HepG2 (cell line): ENCODE measurements around the gene RSPRY1. TPM values are rescaled to one million over a fixed set of nuclear protein-coding genes. Genes with fewer than 3 reads are reported as not detected.

Experiments used
- AGO1 ChIP-seq: fragments of 200-400 bp; formaldehyde crosslinking; IDR thresholded peaks from 2 replicates; pipeline ENCODE4 v1.6.1; 2017; ENCODE audit warnings: mild to moderate bottlenecking, low read depth, low read length, moderate library complexity; ENCODE audit not compliant: poor library complexity, severe bottlenecking
- AHR ChIP-seq: IDR thresholded peaks from 2 replicates; pipeline ENCODE4 v1.6.1; 2018; ENCODE audit warnings: missing genetic modification reagents, missing compliant biosample characterization
- GZF1 ChIP-seq: sonication (generic); formaldehyde crosslinking; IDR thresholded peaks from 2 replicates; pipeline ENCODE4 v1.5.1; 2020; ENCODE audit warnings: mild to moderate bottlenecking, missing genetic modification reagents
- HOXA3 ChIP-seq: sonication (generic); formaldehyde crosslinking; IDR thresholded peaks from 2 replicates; pipeline ENCODE4 v1.5.0; 2020; ENCODE audit warnings: missing genetic modification reagents
- KAT8 ChIP-seq: IDR thresholded peaks from 2 replicates; pipeline ENCODE4 v1.6.1; 2016; ENCODE audit warnings: missing genetic modification reagents, missing compliant biosample characterization
- KLF9 ChIP-seq: IDR thresholded peaks from 2 replicates; pipeline ENCODE4 v1.6.1; 2016; ENCODE audit warnings: low read depth
- MYNN ChIP-seq: sonication (generic); formaldehyde crosslinking; IDR thresholded peaks from 2 replicates; pipeline ENCODE4 v1.4.0; 2020; ENCODE audit warnings: mild to moderate bottlenecking, low read depth, missing genetic modification reagents
- NFATC3 ChIP-seq: sonication (generic); formaldehyde crosslinking; IDR thresholded peaks from 2 replicates; pipeline ENCODE4 v1.5.1; 2020; ENCODE audit warnings: mild to moderate bottlenecking, missing genetic modification reagents
- NPAS2 ChIP-seq: sonication (generic); formaldehyde crosslinking; IDR thresholded peaks from 2 replicates; pipeline ENCODE4 v1.8.0; 2022; ENCODE audit warnings: mild to moderate bottlenecking, missing genetic modification reagents, borderline replicate concordance
- NR2F1 ChIP-seq, 2 experiments: fragments of 450-650 bp in 1 of 2; formaldehyde crosslinking in 1 of 2; IDR thresholded peaks; 2 replicates each; pipeline versions ENCODE4 v1.5.0 to v1.6.1; 2016 to 2020; ENCODE audit warnings: mild to moderate bottlenecking in 1 of 2, missing compliant biosample characterization in 1 of 2, missing genetic modification reagents in 1 of 2, moderate library complexity in 1 of 2
- RNF2 ChIP-seq: fragments of 450-650 bp; conservative IDR thresholded peaks from 2 replicates; pipeline ENCODE4 v1.6.1; 2016; ENCODE audit warnings: low read depth
- ZFYVE20 ChIP-seq: sonication (generic); formaldehyde crosslinking; IDR thresholded peaks from 2 replicates; pipeline ENCODE4 v1.8.0; 2023; ENCODE audit warnings: low read depth, mild to moderate bottlenecking, moderate library complexity, missing genetic modification reagents, borderline replicate concordance
- ZNF510 ChIP-seq: sonication (generic); formaldehyde crosslinking; IDR thresholded peaks from 2 replicates; pipeline ENCODE4 v1.4.0; 2020; ENCODE audit warnings: low read depth, mild to moderate bottlenecking, missing genetic modification reagents
- ZNF550 ChIP-seq: sonication (generic); formaldehyde crosslinking; IDR thresholded peaks from 2 replicates; pipeline ENCODE4 v1.4.0; 2020; ENCODE audit warnings: mild to moderate bottlenecking, missing genetic modification reagents, borderline replicate concordance
- ZNF749 ChIP-seq: sonication (generic); formaldehyde crosslinking; IDR thresholded peaks from 2 replicates; pipeline ENCODE4 v1.8.0; 2022; ENCODE audit warnings: mild to moderate bottlenecking, missing genetic modification reagents, moderate library complexity, borderline replicate concordance
- ZNF879 ChIP-seq: sonication (generic); formaldehyde crosslinking; IDR thresholded peaks from 2 replicates; pipeline ENCODE4 v1.8.1; 2023; ENCODE audit warnings: missing genetic modification reagents
- polyA plus RNA-seq, 8 experiments: library from polyadenylated mRNA; depleted of rRNA in 3 of 8; stranded (reverse) in 7 of 8; unstranded in 1 of 8; fragments of >200 nt; fragmentation: Illumina TruSeq in 4 of 8; extraction: Trizol in 4 of 8; gene quantifications; 2 replicates each; pipeline versions ENCODE4 v1.2.1 to v1.2.3, GENCODE V29; 2011 to 2016; ENCODE audit warnings: low read depth in 4 of 8, missing spikeins in 1 of 8, mixed read lengths in 1 of 8; ENCODE audit not compliant: insufficient read depth in 1 of 8
- total RNA-seq, 5 experiments: library from RNA; depleted of rRNA; stranded (reverse); fragments of >200 nt; fragmentation: Illumina TruSeq; extraction: Trizol; gene quantifications; 2 replicates each; pipeline ENCODE4 v1.2.3, GENCODE V29; 2016; ENCODE audit warnings: low read depth in 1 of 5
- TF ChIP-seq, protein P1 (sequence below): IDR thresholded peaks from 2 replicates; pipeline ENCODE4 v1.6.1; 2016; ENCODE audit warnings: mild to moderate bottlenecking
- TF ChIP-seq, protein P2 (sequence below): sonication (generic); formaldehyde crosslinking; IDR thresholded peaks from 2 replicates; pipeline ENCODE4 v1.8.1; 2023; ENCODE audit warnings: mild to moderate bottlenecking, missing genetic modification reagents
- TF ChIP-seq, protein P3 (sequence below): sonication (generic); formaldehyde crosslinking; IDR thresholded peaks from 2 replicates; pipeline ENCODE4 v1.8.0; 2023; ENCODE audit warnings: mild to moderate bottlenecking, missing genetic modification reagents
- TF ChIP-seq, protein P4 (sequence below): IDR thresholded peaks from 2 replicates; pipeline ENCODE4 v1.4.0; 2020; ENCODE audit warnings: mild to moderate bottlenecking, missing genetic modification reagents
- TF ChIP-seq, protein P5 (sequence below): sonication (generic); formaldehyde crosslinking; IDR thresholded peaks from 2 replicates; pipeline ENCODE4 v1.5.0; 2020; ENCODE audit warnings: missing genetic modification reagents

RSPRY1 gene
- total and polyA plus RNA-seq, 2 of the 13 experiments (the other 11 are each of a cell fraction or from before 2014, with no cell fraction given) = 53.4 to 61.0 TPM

DNA sequence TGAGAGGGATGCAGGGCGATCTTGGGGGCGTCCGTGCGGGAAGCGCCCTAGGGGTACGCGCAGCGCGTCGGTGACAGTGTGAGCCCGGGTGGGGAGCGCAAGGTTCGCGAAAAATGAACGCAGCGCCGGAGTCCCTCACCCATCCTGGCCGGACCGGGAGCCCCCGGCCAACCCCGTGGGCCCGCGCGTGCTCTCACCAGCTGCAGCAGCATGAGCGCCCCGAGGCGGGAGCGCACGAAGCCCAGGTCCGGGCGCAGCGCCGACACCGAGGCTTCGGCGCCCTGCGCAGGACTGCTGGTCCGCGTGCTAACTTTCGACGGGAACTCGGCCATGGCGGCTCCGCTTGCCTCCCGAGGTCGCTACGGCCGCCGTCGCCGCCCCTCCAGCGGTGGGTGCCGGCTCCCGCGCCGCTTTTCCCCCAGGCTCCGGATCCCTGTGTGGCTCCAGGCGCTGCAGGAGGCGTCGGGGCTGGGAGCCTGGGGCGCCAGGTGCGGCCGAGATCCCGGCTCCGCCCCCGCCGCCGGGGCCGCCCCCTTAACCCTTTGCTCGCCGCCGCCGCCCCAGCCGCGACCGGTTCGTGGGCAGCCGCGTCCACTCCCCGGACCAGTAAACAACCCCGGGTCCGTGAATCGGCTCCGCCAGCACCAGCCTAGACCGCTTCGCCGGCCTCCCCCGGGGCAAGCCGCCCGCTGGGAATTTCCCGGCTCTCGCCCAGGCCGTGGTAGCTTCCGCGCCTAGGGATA is 98.3 kb downstream of the RSPRY1 start, which contains the start of gene PLLP (continued):
- TF ChIP-seq, protein P1, sequence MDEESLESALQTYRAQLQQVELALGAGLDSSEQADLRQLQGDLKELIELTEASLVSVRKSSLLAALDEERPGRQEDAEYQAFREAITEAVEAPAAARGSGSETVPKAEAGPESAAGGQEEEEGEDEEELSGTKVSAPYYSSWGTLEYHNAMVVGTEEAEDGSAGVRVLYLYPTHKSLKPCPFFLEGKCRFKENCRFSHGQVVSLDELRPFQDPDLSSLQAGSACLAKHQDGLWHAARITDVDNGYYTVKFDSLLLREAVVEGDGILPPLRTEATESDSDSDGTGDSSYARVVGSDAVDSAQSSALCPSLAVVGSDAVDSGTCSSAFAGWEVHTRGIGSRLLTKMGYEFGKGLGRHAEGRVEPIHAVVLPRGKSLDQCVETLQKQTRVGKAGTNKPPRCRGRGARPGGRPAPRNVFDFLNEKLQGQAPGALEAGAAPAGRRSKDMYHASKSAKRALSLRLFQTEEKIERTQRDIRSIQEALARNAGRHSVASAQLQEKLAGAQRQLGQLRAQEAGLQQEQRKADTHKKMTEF (CRISPR knock-in tag) = peak; percentile 96
- TF ChIP-seq ZNF550 (CRISPR knock-in tag) (peak; percentile 67; the same call in 1 of the 2 replicates), NPAS2 (CRISPR knock-in tag) (peak; percentile 93; the same call in 1 of the 2 replicates), MYNN (CRISPR knock-in tag) (no peak), NFATC3 (CRISPR knock-in tag) (peak; percentile 79; the same call in 1 of the 2 replicates), KAT8 (peak; percentile 60), GZF1 (CRISPR knock-in tag) (peak; percentile 79), NR2F1 (CRISPR knock-in tag; IDR thresholded peaks at IDR 0.05) (no peak), ZFYVE20 (CRISPR knock-in tag) (peak; percentile 98), AHR (0 out of 2 replicates have a peak, but pooled peaks have one; percentile 67), ZNF879 (CRISPR knock-in tag) (peak; percentile 98), AGO1 (peak; percentile 32), RNF2 (peak; percentile 99), KLF9 (peak; percentile 93), ZNF749 (CRISPR knock-in tag) (peak; percentile 94; the same call in 1 of the 2 replicates), ZNF510 (CRISPR knock-in tag) (peak; percentile 98; the same call in 1 of the 2 replicates), HOXA3 (peak; percentile 85)
- TF ChIP-seq, protein P2, sequence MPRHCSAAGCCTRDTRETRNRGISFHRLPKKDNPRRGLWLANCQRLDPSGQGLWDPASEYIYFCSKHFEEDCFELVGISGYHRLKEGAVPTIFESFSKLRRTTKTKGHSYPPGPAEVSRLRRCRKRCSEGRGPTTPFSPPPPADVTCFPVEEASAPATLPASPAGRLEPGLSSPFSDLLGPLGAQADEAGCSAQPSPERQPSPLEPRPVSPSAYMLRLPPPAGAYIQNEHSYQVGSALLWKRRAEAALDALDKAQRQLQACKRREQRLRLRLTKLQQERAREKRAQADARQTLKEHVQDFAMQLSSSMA = peak; percentile 97; the same call in 1 of the 2 replicates
- TF ChIP-seq, protein P3, sequence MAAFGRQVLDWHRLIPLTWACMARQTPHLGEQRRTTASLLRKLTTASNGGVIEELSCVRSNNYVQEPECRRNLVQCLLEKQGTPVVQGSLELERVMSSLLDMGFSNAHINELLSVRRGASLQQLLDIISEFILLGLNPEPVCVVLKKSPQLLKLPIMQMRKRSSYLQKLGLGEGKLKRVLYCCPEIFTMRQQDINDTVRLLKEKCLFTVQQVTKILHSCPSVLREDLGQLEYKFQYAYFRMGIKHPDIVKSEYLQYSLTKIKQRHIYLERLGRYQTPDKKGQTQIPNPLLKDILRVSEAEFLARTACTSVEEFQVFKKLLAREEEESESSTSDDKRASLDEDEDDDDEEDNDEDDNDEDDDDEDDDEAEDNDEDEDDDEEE (CRISPR knock-in tag) = peak; percentile 95
- TF ChIP-seq, protein P4, sequence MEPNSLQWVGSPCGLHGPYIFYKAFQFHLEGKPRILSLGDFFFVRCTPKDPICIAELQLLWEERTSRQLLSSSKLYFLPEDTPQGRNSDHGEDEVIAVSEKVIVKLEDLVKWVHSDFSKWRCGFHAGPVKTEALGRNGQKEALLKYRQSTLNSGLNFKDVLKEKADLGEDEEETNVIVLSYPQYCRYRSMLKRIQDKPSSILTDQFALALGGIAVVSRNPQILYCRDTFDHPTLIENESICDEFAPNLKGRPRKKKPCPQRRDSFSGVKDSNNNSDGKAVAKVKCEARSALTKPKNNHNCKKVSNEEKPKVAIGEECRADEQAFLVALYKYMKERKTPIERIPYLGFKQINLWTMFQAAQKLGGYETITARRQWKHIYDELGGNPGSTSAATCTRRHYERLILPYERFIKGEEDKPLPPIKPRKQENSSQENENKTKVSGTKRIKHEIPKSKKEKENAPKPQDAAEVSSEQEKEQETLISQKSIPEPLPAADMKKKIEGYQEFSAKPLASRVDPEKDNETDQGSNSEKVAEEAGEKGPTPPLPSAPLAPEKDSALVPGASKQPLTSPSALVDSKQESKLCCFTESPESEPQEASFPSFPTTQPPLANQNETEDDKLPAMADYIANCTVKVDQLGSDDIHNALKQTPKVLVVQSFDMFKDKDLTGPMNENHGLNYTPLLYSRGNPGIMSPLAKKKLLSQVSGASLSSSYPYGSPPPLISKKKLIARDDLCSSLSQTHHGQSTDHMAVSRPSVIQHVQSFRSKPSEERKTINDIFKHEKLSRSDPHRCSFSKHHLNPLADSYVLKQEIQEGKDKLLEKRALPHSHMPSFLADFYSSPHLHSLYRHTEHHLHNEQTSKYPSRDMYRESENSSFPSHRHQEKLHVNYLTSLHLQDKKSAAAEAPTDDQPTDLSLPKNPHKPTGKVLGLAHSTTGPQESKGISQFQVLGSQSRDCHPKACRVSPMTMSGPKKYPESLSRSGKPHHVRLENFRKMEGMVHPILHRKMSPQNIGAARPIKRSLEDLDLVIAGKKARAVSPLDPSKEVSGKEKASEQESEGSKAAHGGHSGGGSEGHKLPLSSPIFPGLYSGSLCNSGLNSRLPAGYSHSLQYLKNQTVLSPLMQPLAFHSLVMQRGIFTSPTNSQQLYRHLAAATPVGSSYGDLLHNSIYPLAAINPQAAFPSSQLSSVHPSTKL (CRISPR knock-in tag) = peak; percentile 27; the same call in 1 of the 2 replicates
- TF ChIP-seq, protein P5, sequence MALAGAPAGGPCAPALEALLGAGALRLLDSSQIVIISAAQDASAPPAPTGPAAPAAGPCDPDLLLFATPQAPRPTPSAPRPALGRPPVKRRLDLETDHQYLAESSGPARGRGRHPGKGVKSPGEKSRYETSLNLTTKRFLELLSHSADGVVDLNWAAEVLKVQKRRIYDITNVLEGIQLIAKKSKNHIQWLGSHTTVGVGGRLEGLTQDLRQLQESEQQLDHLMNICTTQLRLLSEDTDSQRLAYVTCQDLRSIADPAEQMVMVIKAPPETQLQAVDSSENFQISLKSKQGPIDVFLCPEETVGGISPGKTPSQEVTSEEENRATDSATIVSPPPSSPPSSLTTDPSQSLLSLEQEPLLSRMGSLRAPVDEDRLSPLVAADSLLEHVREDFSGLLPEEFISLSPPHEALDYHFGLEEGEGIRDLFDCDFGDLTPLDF = peak; percentile 74
